ENCODE results near the gene PEAR1.
A peak's percentile ranks its signal among the peaks of the same experiment; 100 is the strongest.

PEAR1 gene

DNA sequence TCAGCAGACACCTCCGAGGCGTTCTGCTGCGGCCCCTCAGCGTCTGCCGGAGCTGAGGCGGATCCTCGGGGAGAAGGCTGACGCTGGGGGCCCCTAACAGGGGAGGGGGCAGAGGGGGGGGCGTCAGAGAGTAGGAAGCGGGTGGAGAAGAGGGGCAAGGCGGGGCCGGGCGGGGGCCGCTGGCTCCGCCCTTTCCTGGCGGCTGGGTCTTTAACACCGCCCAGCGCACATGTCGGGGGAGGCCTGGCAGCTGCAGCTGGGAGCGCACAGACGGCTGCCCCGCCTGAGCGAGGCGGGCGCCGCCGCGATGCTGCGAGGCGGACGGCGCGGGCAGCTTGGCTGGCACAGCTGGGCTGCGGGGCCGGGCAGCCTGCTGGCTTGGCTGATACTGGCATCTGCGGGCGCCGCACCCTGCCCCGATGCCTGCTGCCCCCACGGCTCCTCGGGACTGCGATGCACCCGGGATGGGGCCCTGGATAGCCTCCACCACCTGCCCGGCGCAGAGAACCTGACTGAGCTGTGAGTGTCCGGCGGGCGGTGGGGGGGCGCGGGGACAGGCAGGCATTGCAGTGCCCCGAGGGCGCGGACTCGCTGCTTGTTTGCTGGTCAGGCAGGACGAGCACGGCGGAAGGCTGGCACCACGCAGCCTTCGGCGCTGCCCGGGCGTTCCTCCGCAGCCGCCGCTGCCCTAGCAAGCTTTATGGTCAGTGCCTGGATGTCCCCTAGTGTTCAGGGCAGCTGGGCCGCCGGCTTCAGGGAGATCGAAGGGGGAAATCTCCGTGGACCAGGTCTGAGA is 32.7 kb upstream of the PEAR1 start, which contains the start of gene NTRK1:
Gene NTRK1, plus strand, starts transcription at position 238 of the 796 bp plus-strand sequence. Its CDS starts 70 bp downstream, at position 308.
- DNase-seq: peak; percentile 66

GRCh38 chr1:156862584-156862983 is 30.9 kb upstream of the PEAR1 start:
- no peak for DNase-seq

- DNase-seq: peak; percentile 49
Measured at GRCh38 chr1:156862997-156863599, 30.4 kb upstream of the PEAR1 start.

DNA sequence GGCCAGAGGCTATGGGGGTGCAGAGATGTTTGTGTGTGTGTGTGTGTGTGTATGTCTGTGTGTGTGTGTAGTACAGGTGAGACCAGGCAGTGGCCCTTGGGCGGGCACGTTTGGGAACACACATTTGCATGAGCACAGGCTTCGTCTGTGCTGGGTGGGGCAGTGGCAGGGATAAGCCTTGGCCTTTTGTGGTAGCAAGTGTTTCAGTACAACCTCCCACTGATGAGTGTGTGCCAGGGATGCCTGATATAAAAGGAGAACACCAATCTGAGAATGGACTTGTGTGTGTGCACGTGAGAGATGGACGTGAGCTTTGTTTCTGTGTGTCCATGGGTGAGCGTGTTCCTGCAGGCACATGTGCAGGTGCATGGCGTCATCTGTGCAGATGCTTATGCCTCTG is 29.9 kb upstream of the PEAR1 start:
- no peak for DNase-seq

- DNase-seq: no peak
Measured at GRCh38 chr1:156864796-156865195, 28.7 kb upstream of the PEAR1 start.

DNA sequence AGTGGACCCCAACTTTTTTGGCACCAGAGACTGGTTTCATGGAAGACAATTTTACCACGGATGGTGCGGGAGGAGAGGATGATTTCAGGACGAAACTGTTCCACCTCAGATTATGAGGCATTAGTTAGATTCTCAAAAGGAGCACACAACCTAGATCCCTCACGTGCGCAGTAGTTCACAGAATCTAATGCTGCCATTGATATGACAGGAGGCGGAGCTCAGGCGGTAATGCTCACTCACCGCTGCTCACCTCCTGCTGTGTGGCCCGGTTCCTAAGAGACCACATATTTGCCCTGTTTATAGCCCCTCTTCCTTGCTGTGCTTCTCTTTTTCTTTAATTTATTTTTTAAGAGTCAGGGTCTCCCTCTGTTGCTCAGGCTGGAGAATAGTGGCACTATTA is 28.3 kb upstream of the PEAR1 start:
- no peak for DNase-seq

GRCh38 chr1:156865865-156866248 is 27.7 kb upstream of the PEAR1 start:
- no peak for DNase-seq

DNA sequence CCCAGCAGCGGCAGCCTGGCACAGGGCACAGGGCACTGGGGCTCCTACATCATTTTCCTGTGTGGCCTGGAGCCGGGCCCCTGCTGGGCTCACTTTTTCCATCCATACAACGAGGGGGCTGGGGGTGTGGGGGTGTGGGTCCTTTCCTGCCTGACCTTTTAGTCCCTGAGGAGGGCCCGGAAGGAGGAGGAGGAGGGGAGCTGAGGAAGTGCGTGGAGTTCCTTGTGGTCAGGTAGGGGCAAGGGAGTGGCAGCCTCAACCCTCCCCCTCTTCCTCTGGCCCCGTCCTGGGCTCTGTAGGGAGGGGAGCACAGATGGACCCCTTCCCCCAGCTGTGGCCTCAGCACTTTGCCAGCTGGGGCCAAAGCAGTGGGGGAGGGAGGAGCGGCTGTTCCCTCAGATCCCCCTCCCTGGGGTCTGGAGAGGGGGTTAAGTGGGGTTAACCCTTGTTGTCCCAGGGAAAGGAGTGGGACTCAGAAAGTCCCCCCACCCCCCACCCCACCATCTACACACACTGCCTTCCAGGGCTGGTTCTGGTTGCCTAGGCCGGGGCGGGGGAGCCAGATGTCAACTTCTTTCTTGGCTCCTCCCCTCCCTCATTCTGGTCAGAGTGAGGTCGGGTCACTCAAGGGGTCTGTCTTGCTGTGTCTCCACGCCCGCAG is 27.1 kb upstream of the PEAR1 start:
- peak; percentile 34 for DNase-seq

DNA sequence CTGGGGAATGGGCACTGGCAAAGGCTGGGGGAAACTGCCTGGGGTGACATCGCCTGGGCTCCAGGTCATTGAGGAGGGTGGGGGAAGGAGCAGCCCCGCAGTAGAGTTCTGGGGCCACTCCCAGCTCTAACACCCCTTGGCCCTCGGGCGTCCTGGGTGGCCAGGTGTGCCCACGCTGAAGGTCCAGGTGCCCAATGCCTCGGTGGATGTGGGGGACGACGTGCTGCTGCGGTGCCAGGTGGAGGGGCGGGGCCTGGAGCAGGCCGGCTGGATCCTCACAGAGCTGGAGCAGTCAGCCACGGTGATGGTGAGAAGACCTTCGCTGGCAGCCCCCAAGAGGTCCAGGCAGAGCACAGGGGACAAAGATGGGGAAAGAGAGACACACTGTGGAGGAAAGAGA is 25.2 kb upstream of the PEAR1 start:
- no peak for DNase-seq

- no peak for DNase-seq
Measured at GRCh38 chr1:156869455-156869854, 24.1 kb upstream of the PEAR1 start.

DNA sequence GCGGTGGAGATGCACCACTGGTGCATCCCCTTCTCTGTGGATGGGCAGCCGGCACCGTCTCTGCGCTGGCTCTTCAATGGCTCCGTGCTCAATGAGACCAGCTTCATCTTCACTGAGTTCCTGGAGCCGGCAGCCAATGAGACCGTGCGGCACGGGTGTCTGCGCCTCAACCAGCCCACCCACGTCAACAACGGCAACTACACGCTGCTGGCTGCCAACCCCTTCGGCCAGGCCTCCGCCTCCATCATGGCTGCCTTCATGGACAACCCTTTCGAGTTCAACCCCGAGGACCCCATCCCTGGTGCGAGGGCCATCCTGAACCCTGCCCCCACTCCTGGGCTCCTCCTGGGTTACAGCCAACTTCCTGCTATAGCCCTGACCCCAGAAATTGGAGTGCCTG is 19.9 kb upstream of the PEAR1 start:
- no peak for DNase-seq

GRCh38 chr1:156874142-156874541 is 19.4 kb upstream of the PEAR1 start:
- DNase-seq: no peak

GRCh38 chr1:156874572-156875340 is 18.8 kb upstream of the PEAR1 start:
- DNase-seq: no peak

DNA sequence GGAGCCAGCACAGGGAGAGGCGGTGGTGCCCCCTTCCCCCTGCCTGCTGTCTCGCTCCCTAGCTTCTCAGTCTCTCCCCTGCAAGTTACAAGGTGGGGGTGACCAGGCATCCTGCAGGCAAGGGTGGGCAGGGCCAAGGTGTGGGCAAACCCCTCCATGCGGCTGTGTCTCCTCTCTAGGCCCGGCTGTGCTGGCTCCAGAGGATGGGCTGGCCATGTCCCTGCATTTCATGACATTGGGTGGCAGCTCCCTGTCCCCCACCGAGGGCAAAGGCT is 18.2 kb upstream of the PEAR1 start:
- no peak for DNase-seq

- no peak for DNase-seq
Measured at GRCh38 chr1:156876281-156876680, 17.2 kb upstream of the PEAR1 start.

- no peak for DNase-seq
Measured at GRCh38 chr1:156877433-156878170, 15.9 kb upstream of the PEAR1 start.

DNA sequence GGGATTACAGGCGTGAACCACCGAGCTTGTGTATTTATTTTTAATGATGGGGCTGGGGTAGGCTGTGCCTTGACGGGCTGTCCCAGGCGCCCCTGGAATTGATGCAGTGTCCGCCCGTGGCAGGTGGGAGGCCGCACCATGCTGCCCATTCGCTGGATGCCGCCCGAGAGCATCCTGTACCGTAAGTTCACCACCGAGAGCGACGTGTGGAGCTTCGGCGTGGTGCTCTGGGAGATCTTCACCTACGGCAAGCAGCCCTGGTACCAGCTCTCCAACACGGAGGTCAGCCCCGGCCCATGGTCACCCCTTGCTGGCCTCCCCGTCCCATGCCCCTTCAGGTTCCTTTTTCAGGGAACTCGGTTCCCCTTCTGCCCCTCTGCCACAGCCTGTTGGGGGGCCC is 13.6 kb upstream of the PEAR1 start:
- DNase-seq: no peak

DNA sequence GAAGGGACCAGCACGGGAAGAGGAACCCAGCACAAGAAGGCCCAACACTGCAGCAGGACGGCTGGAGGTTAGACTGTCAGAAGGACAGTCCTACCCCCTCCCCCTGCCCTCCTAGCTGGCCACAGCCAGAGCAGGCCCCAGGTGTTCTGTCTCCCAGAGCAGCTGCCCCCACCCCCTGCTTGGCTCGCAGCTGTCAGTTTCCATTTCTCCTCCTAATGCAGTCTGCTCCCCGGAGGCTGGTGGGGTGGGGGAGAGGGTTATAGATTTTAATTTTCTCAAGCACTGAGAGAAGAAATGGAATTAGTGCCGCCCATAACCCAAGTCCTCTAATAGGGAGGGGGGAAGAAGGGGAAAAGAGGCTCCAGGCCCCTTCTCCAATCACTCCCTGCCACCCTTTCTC is 13.0 kb upstream of the PEAR1 start:
- no peak for DNase-seq

- DNase-seq: no peak
Measured at GRCh38 chr1:156881101-156881500, 12.4 kb upstream of the PEAR1 start.

- no peak for DNase-seq
Measured at GRCh38 chr1:156881663-156882062, 11.9 kb upstream of the PEAR1 start.

DNA sequence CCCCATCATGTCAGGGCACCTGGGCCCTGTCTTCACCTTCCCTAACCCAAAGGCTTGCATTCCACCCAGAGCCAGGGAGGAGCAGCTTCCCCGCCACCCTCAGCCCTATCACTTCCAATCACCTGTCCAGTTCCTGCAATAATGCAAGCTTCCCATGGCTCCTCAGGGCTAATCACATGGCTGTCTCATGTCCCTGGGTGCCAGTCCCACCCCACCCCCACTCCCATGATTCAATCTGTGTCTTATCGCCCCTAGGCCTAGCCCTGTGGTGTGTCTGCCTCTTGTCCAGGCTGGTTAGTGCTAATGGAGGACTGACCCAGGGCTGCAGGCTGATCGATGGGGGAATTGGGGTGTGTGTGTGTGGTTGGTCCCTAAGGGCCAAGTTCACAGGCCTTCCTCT is 11.0 kb upstream of the PEAR1 start:
- no peak for DNase-seq

DNA sequence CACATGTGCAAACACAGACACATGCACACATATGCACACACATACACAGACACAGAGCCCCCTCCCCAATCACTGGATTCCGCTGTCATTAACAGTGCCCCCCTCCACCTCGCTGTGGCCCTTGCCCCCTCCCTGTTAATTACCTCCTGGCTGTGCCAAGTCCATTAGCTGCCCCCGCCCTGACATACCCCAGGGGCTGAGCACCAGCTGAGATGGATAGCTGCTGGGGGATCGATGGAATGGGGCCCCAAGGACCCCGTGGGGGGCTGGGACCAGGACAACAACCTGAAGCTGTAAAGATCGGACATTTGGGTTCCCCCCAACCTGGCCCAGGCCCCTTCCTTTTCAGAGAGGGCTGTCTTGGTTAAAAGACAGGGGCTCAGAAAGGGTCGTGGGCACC is 9.6 kb upstream of the PEAR1 start:
- DNase-seq: no peak
